ENCODE results near the gene IQCH.

Gene IQCH

GRCh38 chr15:67305506-67305905 is 50.9 kb downstream of the IQCH start:
- Histone ChIP-seq H3K4me1 (ENCODE audit: insufficient read depth, low read length) (no peaks in the 10 kb centered on the region), H3K27ac (ENCODE audit: low read length) (no peak overlapping the region), H3K36me3 (ENCODE audit: insufficient read depth, low read depth, low read length) (no peaks in the 10 kb centered on the region)

GRCh38 chr15:67307156-67307555 is 52.6 kb downstream of the IQCH start:
- Histone ChIP-seq H3K27me3 (ENCODE audit: insufficient read depth, low read length) (no peaks in the 10 kb centered on the region), H3K9me3 (ENCODE audit: insufficient read depth, low read depth, low read length) (no peaks in the 10 kb centered on the region), H3K4me3 (ENCODE audit: low read length) (no peak overlapping the region), H3K27ac (ENCODE audit: low read length) (no peak overlapping the region), H3K36me3 (ENCODE audit: insufficient read depth, low read depth, low read length) (no peaks in the 10 kb centered on the region), H3K4me1 (ENCODE audit: insufficient read depth, low read length) (no peaks in the 10 kb centered on the region), H3K9ac (ENCODE audit: low read depth, low read length) (no peak overlapping the region)

More at GRCh38 chr15:67305506-67305905, 50.9 kb downstream of the IQCH start:
- no peaks in the 10 kb centered on the region for H3K9me3 ChIP-seq (ENCODE audit: insufficient read depth, low read depth, low read length)
- H3K4me3 ChIP-seq (ENCODE audit: low read length): no peak overlapping the region
- no peak overlapping the region for H3K9ac ChIP-seq (ENCODE audit: low read depth, low read length)
- no peaks in the 10 kb centered on the region for H3K27me3 ChIP-seq (ENCODE audit: insufficient read depth, low read length)

- Histone ChIP-seq H3K36me3 (ENCODE audit: insufficient read depth, low read depth, low read length) (no peaks in the 10 kb centered on the region), H3K9me3 (ENCODE audit: insufficient read depth, low read depth, low read length) (no peaks in the 10 kb centered on the region), H3K4me3 (ENCODE audit: low read length) (no peak overlapping the region), H3K27me3 (ENCODE audit: insufficient read depth, low read length) (no peaks in the 10 kb centered on the region), H3K9ac (ENCODE audit: low read depth, low read length) (no peak overlapping the region), H3K27ac (ENCODE audit: low read length) (no peak overlapping the region), H3K4me1 (ENCODE audit: insufficient read depth, low read length) (no peaks in the 10 kb centered on the region)
Observed at GRCh38 chr15:67307889-67308597, 53.5 kb downstream of the IQCH start.

GRCh38 chr15:67311731-67312130 is 57.1 kb downstream of the IQCH start:
- H3K9me3 ChIP-seq (ENCODE audit: insufficient read depth, low read depth, low read length): no peaks in the 10 kb centered on the region
- no peak overlapping the region for H3K27ac ChIP-seq (ENCODE audit: low read length)
- no peaks in the 10 kb centered on the region for H3K36me3 ChIP-seq (ENCODE audit: insufficient read depth, low read depth, low read length)
- H3K27me3 ChIP-seq (ENCODE audit: insufficient read depth, low read length): no peaks in the 10 kb centered on the region
- H3K4me1 ChIP-seq (ENCODE audit: insufficient read depth, low read length): no peaks in the 10 kb centered on the region
- no peak overlapping the region for H3K9ac ChIP-seq (ENCODE audit: low read depth, low read length)
- no peak overlapping the region for H3K4me3 ChIP-seq (ENCODE audit: low read length)

GRCh38 chr15:67319961-67320360 is 65.4 kb downstream of the IQCH start:
- Histone ChIP-seq H3K27me3 (ENCODE audit: insufficient read depth, low read length) (no peaks in the 10 kb centered on the region), H3K27ac (ENCODE audit: low read length) (no peak overlapping the region), H3K4me1 (ENCODE audit: insufficient read depth, low read length) (peaks cover 5% of the 10 kb centered on the region; the same call in 1 of the 2 replicates), H3K36me3 (ENCODE audit: insufficient read depth, low read depth, low read length) (no peaks in the 10 kb centered on the region), H3K9ac (ENCODE audit: low read depth, low read length) (no peak overlapping the region), H3K4me3 (ENCODE audit: low read length) (no peak overlapping the region), H3K9me3 (ENCODE audit: insufficient read depth, low read depth, low read length) (peaks cover 3% of the 10 kb centered on the region; the same call in 1 of the 2 replicates)

- Histone ChIP-seq H3K4me1 (ENCODE audit: insufficient read depth, low read length) (peaks cover 6% of the 10 kb centered on the region; the same call in 1 of the 2 replicates), H3K27ac (ENCODE audit: low read length) (no peak overlapping the region), H3K4me3 (ENCODE audit: low read length) (no peak overlapping the region), H3K36me3 (ENCODE audit: insufficient read depth, low read depth, low read length) (no peaks in the 10 kb centered on the region), H3K9me3 (ENCODE audit: insufficient read depth, low read depth, low read length) (peaks cover 3% of the 10 kb centered on the region; the same call in 1 of the 2 replicates), H3K27me3 (ENCODE audit: insufficient read depth, low read length) (no peaks in the 10 kb centered on the region), H3K9ac (ENCODE audit: low read depth, low read length) (no peak overlapping the region)
Observed at GRCh38 chr15:67321352-67321751, 66.8 kb downstream of the IQCH start.

GRCh38 chr15:67322481-67322880 is 67.9 kb downstream of the IQCH start:
- peaks cover 6% of the 10 kb centered on the region; the same call in 1 of the 2 replicates for H3K4me1 ChIP-seq (ENCODE audit: insufficient read depth, low read length)
- no peaks in the 10 kb centered on the region for H3K36me3 ChIP-seq (ENCODE audit: insufficient read depth, low read depth, low read length)
- H3K27me3 ChIP-seq (ENCODE audit: insufficient read depth, low read length): no peaks in the 10 kb centered on the region
- peaks cover 7% of the 10 kb centered on the region; the same call in 1 of the 2 replicates for H3K9me3 ChIP-seq (ENCODE audit: insufficient read depth, low read depth, low read length)
- no peak overlapping the region for H3K27ac ChIP-seq (ENCODE audit: low read length)
- H3K9ac ChIP-seq (ENCODE audit: low read depth, low read length): no peak overlapping the region
- H3K4me3 ChIP-seq (ENCODE audit: low read length): no peak overlapping the region

- H3K9me3 ChIP-seq (ENCODE audit: insufficient read depth, low read depth, low read length): peaks cover 11% of the 10 kb centered on the region; the same call in 1 of the 2 replicates
- no peaks in the 10 kb centered on the region for H3K27me3 ChIP-seq (ENCODE audit: insufficient read depth, low read length)
- no peaks in the 10 kb centered on the region for H3K36me3 ChIP-seq (ENCODE audit: insufficient read depth, low read depth, low read length)
- no peak overlapping the region for H3K9ac ChIP-seq (ENCODE audit: low read depth, low read length)
- H3K4me1 ChIP-seq (ENCODE audit: insufficient read depth, low read length): peaks cover 6% of the 10 kb centered on the region; the same call in 1 of the 2 replicates
- no peak overlapping the region for H3K4me3 ChIP-seq (ENCODE audit: low read length)
- no peak overlapping the region for H3K27ac ChIP-seq (ENCODE audit: low read length)
Observed at GRCh38 chr15:67327312-67327711, 72.7 kb downstream of the IQCH start.

GRCh38 chr15:67327737-67328136 is 73.2 kb downstream of the IQCH start:
- Histone ChIP-seq H3K9ac (ENCODE audit: low read depth, low read length) (no peak overlapping the region), H3K36me3 (ENCODE audit: insufficient read depth, low read depth, low read length) (no peaks in the 10 kb centered on the region), H3K27me3 (ENCODE audit: insufficient read depth, low read length) (no peaks in the 10 kb centered on the region)

GRCh38 chr15:67329984-67330733 is 75.6 kb downstream of the IQCH start:
- H3K4me3 ChIP-seq (ENCODE audit: low read length): no peak overlapping the region

More at GRCh38 chr15:67327737-67328136, 73.2 kb downstream of the IQCH start:
- Histone ChIP-seq H3K4me1 (ENCODE audit: insufficient read depth, low read length) (peaks cover 6% of the 10 kb centered on the region; the same call in 1 of the 2 replicates), H3K4me3 (ENCODE audit: low read length) (no peak overlapping the region), H3K27ac (ENCODE audit: low read length) (no peak overlapping the region), H3K9me3 (ENCODE audit: insufficient read depth, low read depth, low read length) (peaks cover 7% of the 10 kb centered on the region; the same call in 1 of the 2 replicates)

GRCh38 chr15:67331676-67332075 is 77.1 kb downstream of the IQCH start:
- no peaks in the 10 kb centered on the region for H3K36me3 ChIP-seq (ENCODE audit: insufficient read depth, low read depth, low read length)
- H3K4me3 ChIP-seq (ENCODE audit: low read length): no peak overlapping the region
- H3K9ac ChIP-seq (ENCODE audit: low read depth, low read length): no peak overlapping the region
- H3K9me3 ChIP-seq (ENCODE audit: insufficient read depth, low read depth, low read length): peaks cover 7% of the 10 kb centered on the region; the same call in 1 of the 2 replicates
- H3K4me1 ChIP-seq (ENCODE audit: insufficient read depth, low read length): no peaks in the 10 kb centered on the region
- H3K27ac ChIP-seq (ENCODE audit: low read length): no peak overlapping the region
- H3K27me3 ChIP-seq (ENCODE audit: insufficient read depth, low read length): no peaks in the 10 kb centered on the region

More at GRCh38 chr15:67329984-67330733, 75.6 kb downstream of the IQCH start:
- H3K36me3 ChIP-seq (ENCODE audit: insufficient read depth, low read depth, low read length): no peaks in the 10 kb centered on the region
- H3K9ac ChIP-seq (ENCODE audit: low read depth, low read length): no peak overlapping the region
- no peaks in the 10 kb centered on the region for H3K4me1 ChIP-seq (ENCODE audit: insufficient read depth, low read length)
- no peak overlapping the region for H3K27ac ChIP-seq (ENCODE audit: low read length)
- H3K9me3 ChIP-seq (ENCODE audit: insufficient read depth, low read depth, low read length): peaks cover 7% of the 10 kb centered on the region; the same call in 1 of the 2 replicates
- H3K27me3 ChIP-seq (ENCODE audit: insufficient read depth, low read length): no peaks in the 10 kb centered on the region
